NB4 (cell line): ENCODE data around the gene SEMA6D.

Source experiments
- POLR2A ChIP-seq: IDR thresholded peaks from 2 replicates; pipeline ENCODE4 v1.6.1; 2011; ENCODE audit warnings: mild to moderate bottlenecking; ENCODE audit not compliant: insufficient read length; ENCODE audit errors: extremely low read depth
- TF ChIP-seq, protein P1 (sequence below): IDR thresholded peaks from one replicate; pipeline ENCODE4 v1.5.1; 2012; ENCODE audit warnings: low read depth, low read length

DNA sequence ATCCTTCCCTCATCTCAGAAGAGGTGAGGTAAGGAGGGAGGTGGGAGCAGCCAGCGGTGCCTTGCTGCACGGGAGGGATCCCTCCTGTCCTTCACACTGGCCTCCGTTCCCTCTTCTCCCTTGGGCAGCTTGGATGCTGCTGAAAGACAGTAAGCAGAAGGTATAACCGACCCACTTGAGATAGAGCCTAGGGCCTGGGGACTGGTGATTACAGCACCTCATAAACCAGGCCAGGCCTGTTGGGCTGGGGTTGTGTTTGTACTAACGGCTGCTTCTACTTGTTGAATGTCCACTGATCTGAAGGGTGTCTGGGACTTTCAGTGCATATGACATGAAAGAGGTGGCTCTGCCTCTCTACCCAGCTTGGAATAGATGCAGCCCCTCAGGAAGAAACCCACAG is 25.0 kb downstream of the SEMA6D start:
- TF ChIP-seq, protein P1, sequence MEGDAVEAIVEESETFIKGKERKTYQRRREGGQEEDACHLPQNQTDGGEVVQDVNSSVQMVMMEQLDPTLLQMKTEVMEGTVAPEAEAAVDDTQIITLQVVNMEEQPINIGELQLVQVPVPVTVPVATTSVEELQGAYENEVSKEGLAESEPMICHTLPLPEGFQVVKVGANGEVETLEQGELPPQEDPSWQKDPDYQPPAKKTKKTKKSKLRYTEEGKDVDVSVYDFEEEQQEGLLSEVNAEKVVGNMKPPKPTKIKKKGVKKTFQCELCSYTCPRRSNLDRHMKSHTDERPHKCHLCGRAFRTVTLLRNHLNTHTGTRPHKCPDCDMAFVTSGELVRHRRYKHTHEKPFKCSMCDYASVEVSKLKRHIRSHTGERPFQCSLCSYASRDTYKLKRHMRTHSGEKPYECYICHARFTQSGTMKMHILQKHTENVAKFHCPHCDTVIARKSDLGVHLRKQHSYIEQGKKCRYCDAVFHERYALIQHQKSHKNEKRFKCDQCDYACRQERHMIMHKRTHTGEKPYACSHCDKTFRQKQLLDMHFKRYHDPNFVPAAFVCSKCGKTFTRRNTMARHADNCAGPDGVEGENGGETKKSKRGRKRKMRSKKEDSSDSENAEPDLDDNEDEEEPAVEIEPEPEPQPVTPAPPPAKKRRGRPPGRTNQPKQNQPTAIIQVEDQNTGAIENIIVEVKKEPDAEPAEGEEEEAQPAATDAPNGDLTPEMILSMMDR: no peak
- TF ChIP-seq POLR2A: no peak
